Panc1 (cell line): ENCODE results near the gene RMC1.
"Not testable (repeated sequence)": the region's sequence is repeated elsewhere in the genome, so short reads cannot be mapped to it uniquely, and the experiment has no call there.

Experiments
- CTCF ChIP-seq: fragments of 450-650 bp; IDR thresholded peaks from 2 replicates; pipeline ENCODE4 v1.5.1; 2017; ENCODE audit warnings: mild to moderate bottlenecking
- POLR2AphosphoS5 ChIP-seq: IDR thresholded peaks from 2 replicates; pipeline ENCODE4 v1.6.1; 2012; ENCODE audit warnings: mild to moderate bottlenecking, low read depth, low read length, moderate library complexity
- REST ChIP-seq, 2 experiments: IDR thresholded peaks; 2 replicates each; pipeline ENCODE4 v1.6.1; 2011 to 2012; ENCODE audit warnings: low read depth in 2 of 2, control low read depth in 1 of 2, low read length in 1 of 2, mild to moderate bottlenecking in 1 of 2, moderate library complexity in 1 of 2; ENCODE audit not compliant: insufficient read depth in 1 of 2

- TF ChIP-seq REST (IDR thresholded peaks at IDR 0.05; ENCODE audit: insufficient read depth in 1 of 2, low read depth in 2 of 2, low read length in 1 of 2); CTCF; POLR2AphosphoS5: not testable (repeated sequence)
Observed at GRCh38 chr18:23489586-23489985, 13.7 kb upstream of the RMC1 start.
